ENCODE measurements around the gene GFOD1. TPM values are rescaled to one million over a fixed set of nuclear protein-coding genes. Genes with fewer than 3 reads are reported as not detected.
"Not testable (repeated sequence)": the region's sequence is repeated elsewhere in the genome, so short reads cannot be mapped to it uniquely, and the experiment has no call there.

The GFOD1 gene
- total RNA-seq, 4 donors from 2014 or later, result 7.3 to 15.9 (median 12.4) TPM

GRCh38 chr6:13390658-13391057 lies 96.7 kb downstream of the GFOD1 start:
- no peak for DNase-seq (ENCODE audit: low spot score in 2 of 2)
- 78 to 81% methylated on average over 3 of the region's 3 CpGs for WGBS, 2 donors
- H3K4me3 ChIP-seq (ENCODE audit: low read depth, poor library complexity, severe bottlenecking), result no peak overlapping the region
- intact Hi-C loops (cut with DNase I; ENCODE audit: low total_unique reads), result no loop called here
- no peak for TF ChIP-seq CTCF (IDR thresholded peaks at IDR 0.05)
- no peak for TF ChIP-seq POLR2A (IDR thresholded peaks at IDR 0.05)

GRCh38 chr6:13389237-13389636 lies 98.2 kb downstream of the GFOD1 start:
- H3K4me3 ChIP-seq (ENCODE audit: low read depth, poor library complexity, severe bottlenecking); DNase-seq (ENCODE audit: low spot score in 2 of 2); intact Hi-C loops (cut with DNase I; ENCODE audit: low total_unique reads): not testable (repeated sequence)
- WGBS, 2 donors, result 94 to 96% methylated on average over 1 of the region's 1 CpG

GRCh38 chr6:13388769-13389168 lies 98.6 kb downstream of the GFOD1 start:
- DNase-seq (ENCODE audit: low spot score in 2 of 2); intact Hi-C loops (cut with DNase I; ENCODE audit: low total_unique reads); H3K4me3 ChIP-seq (ENCODE audit: low read depth, poor library complexity, severe bottlenecking): not testable (repeated sequence)
- whole genome bisulfite sequencing, 2 donors, result 79 to 97% methylated on average over 1 of the region's 1 CpG

GRCh38 chr6:13384966-13385365 lies 102.4 kb downstream of the GFOD1 start:
- 63 to 74% methylated on average over 5 of the region's 5 CpGs for WGBS, 2 donors
- no peak overlapping the region for H3K4me3 ChIP-seq (ENCODE audit: low read depth, poor library complexity, severe bottlenecking)
- intact Hi-C loops (cut with DNase I; ENCODE audit: low total_unique reads), result no loop called here
- DNase-seq (ENCODE audit: low spot score in 2 of 2), result no peak
- no peak for TF ChIP-seq POLR2A (IDR thresholded peaks at IDR 0.05)
- TF ChIP-seq CTCF (IDR thresholded peaks at IDR 0.05), result no peak

GRCh38 chr6:13384506-13384905 lies 102.9 kb downstream of the GFOD1 start:
- 90 to 97% methylated on average over 9 of the region's 9 CpGs for WGBS, 2 donors
- H3K4me3 ChIP-seq (ENCODE audit: low read depth, poor library complexity, severe bottlenecking), result no peak overlapping the region
- intact Hi-C loops (cut with DNase I; ENCODE audit: low total_unique reads), result no loop called here
- DNase-seq (ENCODE audit: low spot score in 2 of 2), result no peak
- no peak for TF ChIP-seq POLR2A (IDR thresholded peaks at IDR 0.05)
- no peak for TF ChIP-seq CTCF (IDR thresholded peaks at IDR 0.05)

- H3K4me3 ChIP-seq (ENCODE audit: low read depth, poor library complexity, severe bottlenecking), result no peak overlapping the region
- TF ChIP-seq CTCF (IDR thresholded peaks at IDR 0.05) (no peak), POLR2A (IDR thresholded peaks at IDR 0.05) (no peak)
- intact Hi-C loops (cut with DNase I; ENCODE audit: low total_unique reads), result no loop called here
- 62 to 63% methylated on average over 9 of the region's 9 CpGs for WGBS, 2 donors
- DNase-seq (ENCODE audit: low spot score in 2 of 2), result no peak
These were observed 103.9 kb downstream of the GFOD1 start for GRCh38 chr6:13383328-13384163.

- intact Hi-C loops (cut with DNase I; ENCODE audit: low total_unique reads), result no loop called here
- DNase-seq (ENCODE audit: low spot score in 2 of 2), result no peak
- H3K4me3 ChIP-seq (ENCODE audit: low read depth, poor library complexity, severe bottlenecking), result no peak overlapping the region
- TF ChIP-seq CTCF (IDR thresholded peaks at IDR 0.05), result no peak
- TF ChIP-seq POLR2A (IDR thresholded peaks at IDR 0.05), result no peak
- 79 to 83% methylated on average over 2 of the region's 2 CpGs for WGBS, 2 donors
These were observed 106.6 kb downstream of the GFOD1 start for GRCh38 chr6:13380761-13381160.
